Naive B cell (primary cell): ENCODE data around the gene BBOX1. TPM values are rescaled to one million over a fixed set of nuclear protein-coding genes. Genes with fewer than 3 reads are reported as not detected.

Experiments used
- ATAC-seq, 2 donors: fragments of 150-1000 bp; cut with Tn5 transposase; 2 replicates each; pipeline ENCODE4 v1.10.0; 2021; ENCODE audit warnings: low read depth in 2 of 2, mild to moderate bottlenecking in 2 of 2, moderate library complexity in 2 of 2
- DNase-seq: peaks from one replicate; pipeline ENCODE4 v3.0.0; 2022
- H3K27ac Mint-ChIP-seq, 6 donors: one replicate each; pipeline ENCODE4 v1.8.0; 2020 to 2022; ENCODE audit warnings: mild to moderate bottlenecking in 6 of 6, mixed read lengths in 6 of 6, moderate library complexity in 5 of 6, inconsistent platforms in 2 of 6
- H3K27me3 Mint-ChIP-seq, 3 donors: one replicate each; pipeline ENCODE4 v1.8.0; 2021 to 2022; ENCODE audit warnings: mixed read lengths in 3 of 3, mild to moderate bottlenecking in 1 of 3
- H3K36me3 Mint-ChIP-seq, 2 donors: one replicate each; pipeline ENCODE4 v1.8.0; 2020 to 2022; ENCODE audit warnings: mixed read lengths in 2 of 2, inconsistent platforms in 1 of 2, mild to moderate bottlenecking in 1 of 2
- H3K4me1 Mint-ChIP-seq, 3 donors: one replicate each; pipeline ENCODE4 v1.8.0; 2020 to 2022; ENCODE audit warnings: mixed read lengths in 3 of 3, inconsistent platforms in 1 of 3, mild to moderate bottlenecking in 1 of 3, moderate library complexity in 1 of 3
- H3K4me3 Mint-ChIP-seq, 8 donors: one replicate each; pipeline ENCODE4 v1.8.0; 2020 to 2022; ENCODE audit warnings: mild to moderate bottlenecking in 8 of 8, mixed read lengths in 8 of 8, moderate library complexity in 8 of 8, inconsistent platforms in 2 of 8
- H3K9me3 Mint-ChIP-seq, 7 donors: one replicate each; pipeline ENCODE4 v1.8.0; 2020 to 2022; ENCODE audit warnings: mixed read lengths in 7 of 7, mild to moderate bottlenecking in 5 of 7, inconsistent platforms in 2 of 7, moderate library complexity in 1 of 7
- polyA plus RNA-seq, 6 donors: library from polyadenylated mRNA; unstranded; fragments of 300-500 nt; fragmentation: Illumina TruSeq; gene quantifications; one replicate each; pipeline ENCODE4 v1.2.3, GENCODE V29; 2021; ENCODE audit warnings: low read depth in 6 of 6

BBOX1 gene
- polyA plus RNA-seq, 6 donors from 2014 or later, result not detected

DNA sequence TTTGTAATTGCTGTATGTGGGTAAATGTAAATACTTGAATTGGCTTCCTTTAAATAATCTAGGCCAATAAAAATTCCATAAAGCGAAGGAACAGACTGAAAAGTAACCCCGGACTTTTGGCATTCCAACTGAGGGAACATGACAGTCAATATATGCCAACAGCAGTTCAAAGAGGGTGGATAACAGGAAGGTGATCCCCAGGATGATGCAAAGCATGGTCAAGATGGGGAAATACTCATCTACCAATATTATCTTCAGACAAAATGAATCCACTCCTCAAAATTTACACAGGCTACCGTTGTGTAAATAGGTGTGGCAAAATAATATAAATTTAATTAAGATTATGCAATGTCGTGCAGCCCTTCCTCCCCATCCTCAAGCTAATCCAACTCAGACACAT, 56.9 kb downstream of the BBOX1 start:
- Mint-ChIP-seq H3K27me3 (no peaks in the 10 kb centered on the region), H3K27ac (no peak overlapping the region), H3K9me3 (peaks cover 0 to 8% (median 2%) of the 10 kb centered on the region in 7 donors), H3K4me3 (no peak overlapping the region), H3K36me3 (no peaks in the 10 kb centered on the region), H3K4me1 (no peaks in the 10 kb centered on the region)
- DNase-seq (no peak), ATAC-seq (no peak)

DNA sequence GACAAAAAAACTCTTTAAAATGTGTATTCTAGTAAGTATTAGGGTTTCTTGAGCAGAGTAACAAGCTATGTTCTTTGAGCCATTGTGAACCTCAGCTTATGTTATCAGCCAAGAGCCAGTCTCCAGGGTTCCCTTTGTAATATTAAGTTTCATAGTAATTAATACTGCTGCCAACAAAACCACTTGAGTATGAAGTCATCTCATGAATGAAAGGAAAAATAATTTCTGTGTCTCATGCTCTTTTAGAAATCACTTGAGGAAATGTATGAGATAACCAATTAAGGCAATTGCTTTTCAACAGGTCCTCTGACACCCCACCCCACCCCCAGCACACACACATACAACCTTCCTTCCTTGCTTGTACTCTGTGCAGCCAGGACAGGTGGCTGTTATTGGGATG, 59.9 kb downstream of the BBOX1 start:
- DNase-seq, result no peak
- H3K4me3 Mint-ChIP-seq, result no peak overlapping the region

GRCh38 chr11:27107548-27107947, 66.9 kb downstream of the BBOX1 start:
- DNase-seq (no peak), ATAC-seq (no peak)
- no peaks in the 10 kb centered on the region for H3K27me3 Mint-ChIP-seq
- H3K4me1 Mint-ChIP-seq, result no peaks in the 10 kb centered on the region
- no peak overlapping the region for H3K4me3 Mint-ChIP-seq
- H3K9me3 Mint-ChIP-seq, result peaks cover 0 to 8% (median 3%) of the 10 kb centered on the region in 7 donors
- H3K27ac Mint-ChIP-seq, result no peak overlapping the region
- H3K36me3 Mint-ChIP-seq, result no peaks in the 10 kb centered on the region

More for the DNA sequence above, 59.9 kb downstream of the BBOX1 start:
- peaks cover 0 to 6% (median 3%) of the 10 kb centered on the region in 7 donors for H3K9me3 Mint-ChIP-seq
- ATAC-seq, result no peak
- H3K4me1 Mint-ChIP-seq, result no peaks in the 10 kb centered on the region
- H3K36me3 Mint-ChIP-seq, result no peaks in the 10 kb centered on the region
- no peak overlapping the region for H3K27ac Mint-ChIP-seq
- no peaks in the 10 kb centered on the region for H3K27me3 Mint-ChIP-seq

DNA sequence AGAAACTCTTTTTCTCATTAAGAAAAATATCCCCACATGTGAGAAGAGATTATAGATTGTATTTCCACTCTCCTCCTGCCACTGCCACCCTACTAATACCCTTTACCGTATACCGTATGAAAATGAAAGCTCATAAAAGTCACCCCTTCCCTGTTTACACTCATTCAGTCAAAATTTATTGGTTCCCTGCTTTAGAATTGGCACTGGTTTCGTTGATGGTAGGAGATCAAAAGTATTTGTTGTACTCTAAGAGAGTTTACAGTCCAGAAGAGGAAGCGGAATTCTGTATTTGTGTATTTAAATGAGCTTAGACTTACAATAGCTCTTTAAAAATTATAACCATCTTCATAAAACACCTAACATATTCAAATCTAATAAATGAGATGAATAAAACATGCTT, 68.2 kb downstream of the BBOX1 start:
- no peak for DNase-seq
- Mint-ChIP-seq H3K4me3 (no peak overlapping the region), H3K4me1 (no peaks in the 10 kb centered on the region), H3K27me3 (no peaks in the 10 kb centered on the region), H3K36me3 (no peaks in the 10 kb centered on the region), H3K9me3 (peaks cover 0 to 10% (median 3%) of the 10 kb centered on the region in 7 donors), H3K27ac (no peak overlapping the region)
- no peak for ATAC-seq

DNA sequence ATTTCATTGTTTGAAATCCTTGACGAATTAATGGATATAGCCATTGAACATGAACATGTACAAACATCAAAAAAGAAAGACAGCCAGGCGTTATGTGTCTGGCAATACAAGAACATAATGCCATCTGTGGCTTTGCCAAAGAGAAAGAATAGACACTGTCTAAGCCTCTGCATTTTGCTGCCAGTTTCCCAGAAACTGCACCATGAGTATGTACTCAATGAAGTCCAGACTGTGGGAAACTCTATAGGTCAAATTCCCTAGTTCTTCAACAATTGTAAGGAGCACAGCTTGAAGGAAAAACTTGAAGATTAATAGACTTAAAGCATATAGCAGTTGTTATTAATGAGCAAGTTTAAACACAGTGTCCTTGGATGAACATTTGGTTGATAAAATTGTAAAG, 71.3 kb downstream of the BBOX1 start:
- Mint-ChIP-seq H3K4me3 (no peak overlapping the region), H3K27ac (no peak overlapping the region), H3K36me3 (no peaks in the 10 kb centered on the region), H3K4me1 (no peaks in the 10 kb centered on the region), H3K9me3 (peaks cover 0 to 8% (median 0%) of the 10 kb centered on the region in 7 donors), H3K27me3 (no peaks in the 10 kb centered on the region)
- DNase-seq, result no peak
- ATAC-seq, result no peak

DNA sequence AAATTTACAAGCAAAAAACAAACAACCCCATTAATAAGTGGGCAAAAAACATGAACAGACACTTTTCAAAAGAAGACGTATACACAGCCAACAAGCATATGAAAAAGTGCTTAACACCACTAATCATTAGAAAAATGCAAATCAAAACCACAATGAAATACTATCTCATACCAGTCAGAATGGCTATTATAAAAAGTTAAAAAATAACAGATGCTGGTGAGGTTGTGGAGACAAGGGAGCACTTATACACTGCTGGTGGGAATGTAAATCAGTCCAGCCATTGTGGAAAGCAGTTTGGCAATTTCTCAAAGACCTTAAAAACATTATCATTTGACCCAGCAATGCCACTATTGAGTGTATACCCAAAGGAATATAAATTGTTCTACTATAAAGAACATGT, 72.3 kb downstream of the BBOX1 start:
- H3K9me3 Mint-ChIP-seq, result peaks cover 0 to 8% (median 0%) of the 10 kb centered on the region in 7 donors
- H3K4me1 Mint-ChIP-seq, result no peaks in the 10 kb centered on the region

DNA sequence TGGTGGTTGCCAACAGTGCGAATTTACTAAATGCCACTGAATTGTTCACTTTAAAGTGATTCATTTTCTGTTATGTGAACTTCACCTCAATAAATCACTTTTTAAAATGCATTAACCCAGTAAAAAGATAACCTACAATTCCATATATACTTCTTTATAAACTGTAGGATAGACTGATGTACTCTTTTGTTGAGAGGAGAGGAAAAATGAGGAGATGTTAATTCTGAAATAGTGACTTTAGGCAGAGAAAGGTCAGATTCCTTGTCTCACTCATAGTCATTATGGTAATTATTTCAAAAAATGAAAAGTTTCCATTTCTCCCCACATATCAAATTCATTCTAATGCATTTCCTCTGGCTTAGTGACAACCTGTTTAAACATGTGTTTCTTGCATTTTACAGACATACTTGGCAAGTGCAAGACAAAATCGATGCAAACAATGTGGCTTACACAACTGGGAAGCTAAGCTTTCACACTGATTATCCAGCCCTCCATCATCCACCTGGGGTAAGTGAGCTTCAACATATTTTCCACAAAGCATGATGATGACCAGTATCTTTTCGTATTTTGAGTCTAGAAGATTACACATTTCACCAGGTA, 74.5 kb downstream of the BBOX1 start:
- no peak overlapping the region for H3K27ac Mint-ChIP-seq

More for the DNA sequence above, 72.3 kb downstream of the BBOX1 start:
- H3K27me3 Mint-ChIP-seq, result no peaks in the 10 kb centered on the region
- no peak overlapping the region for H3K4me3 Mint-ChIP-seq
- no peak overlapping the region for H3K27ac Mint-ChIP-seq
- ATAC-seq (no peak), DNase-seq (no peak)
- no peaks in the 10 kb centered on the region for H3K36me3 Mint-ChIP-seq

DNA sequence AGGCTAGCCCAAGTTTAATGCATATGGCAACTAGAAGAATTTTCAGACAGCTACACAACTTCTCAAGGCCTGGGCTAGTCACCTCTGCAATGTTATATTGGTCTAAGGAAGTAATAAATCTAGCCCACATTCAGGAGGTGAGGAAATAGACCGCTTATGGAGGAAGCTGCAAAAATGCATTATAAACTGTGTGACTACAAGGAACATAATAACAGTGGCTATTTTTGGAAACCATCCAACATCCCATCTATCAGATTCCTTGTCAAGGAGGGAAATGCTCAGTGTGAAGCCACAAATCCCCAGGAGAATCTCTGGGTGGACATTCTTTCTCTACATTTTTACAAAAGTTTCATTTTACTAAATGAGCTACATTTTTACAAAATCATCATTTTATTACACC, 76.1 kb downstream of the BBOX1 start:
- Mint-ChIP-seq H3K9me3 (peaks cover 0 to 2% (median 0%) of the 10 kb centered on the region in 7 donors), H3K4me1 (no peaks in the 10 kb centered on the region), H3K27me3 (no peaks in the 10 kb centered on the region), H3K4me3 (no peak overlapping the region), H3K27ac (no peak overlapping the region), H3K36me3 (no peaks in the 10 kb centered on the region)
- no peak for DNase-seq
- no peak for ATAC-seq

More for the DNA sequence above, 74.5 kb downstream of the BBOX1 start:
- H3K9me3 Mint-ChIP-seq, result peaks cover 0 to 5% (median 0%) of the 10 kb centered on the region in 7 donors
- H3K27me3 Mint-ChIP-seq, result no peaks in the 10 kb centered on the region
- H3K36me3 Mint-ChIP-seq, result no peaks in the 10 kb centered on the region
- ATAC-seq (no peak), DNase-seq (no peak)
- H3K4me3 Mint-ChIP-seq, result no peak overlapping the region
- H3K4me1 Mint-ChIP-seq, result no peaks in the 10 kb centered on the region

GRCh38 chr11:27118371-27118770, 77.8 kb downstream of the BBOX1 start:
- peaks cover 0 to 2% (median 0%) of the 10 kb centered on the region in 7 donors for H3K9me3 Mint-ChIP-seq
- no peak overlapping the region for H3K4me3 Mint-ChIP-seq
- no peak overlapping the region for H3K27ac Mint-ChIP-seq
- DNase-seq (no peak), ATAC-seq (no peak)
- no peaks in the 10 kb centered on the region for H3K27me3 Mint-ChIP-seq
- no peaks in the 10 kb centered on the region for H3K36me3 Mint-ChIP-seq
- no peaks in the 10 kb centered on the region for H3K4me1 Mint-ChIP-seq

DNA sequence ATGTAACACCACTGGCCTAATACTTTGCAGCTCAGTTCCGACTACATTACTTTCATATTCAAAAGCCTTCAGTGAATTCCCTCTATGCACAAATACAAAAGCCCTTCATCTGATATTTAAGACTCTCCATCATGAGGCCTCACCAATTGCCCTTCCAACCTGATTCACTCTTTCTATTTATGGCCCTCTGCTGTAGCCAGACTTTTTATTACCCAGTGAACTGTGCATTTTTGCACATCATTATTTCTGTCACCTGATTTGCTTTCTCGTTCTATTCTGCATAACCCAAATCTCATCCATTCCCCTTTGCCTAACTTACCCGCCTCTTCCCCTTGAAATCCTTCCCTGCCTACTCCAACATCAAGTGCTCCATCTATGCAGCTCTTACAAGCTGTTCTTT, 78.3 kb downstream of the BBOX1 start:
- H3K4me3 Mint-ChIP-seq, result no peak overlapping the region
- H3K4me1 Mint-ChIP-seq, result no peaks in the 10 kb centered on the region
- no peak overlapping the region for H3K27ac Mint-ChIP-seq
- DNase-seq, result no peak
- no peaks in the 10 kb centered on the region for H3K36me3 Mint-ChIP-seq
- no peak for ATAC-seq
- no peaks in the 10 kb centered on the region for H3K27me3 Mint-ChIP-seq
- H3K9me3 Mint-ChIP-seq, result peaks cover 0 to 2% (median 0%) of the 10 kb centered on the region in 7 donors

DNA sequence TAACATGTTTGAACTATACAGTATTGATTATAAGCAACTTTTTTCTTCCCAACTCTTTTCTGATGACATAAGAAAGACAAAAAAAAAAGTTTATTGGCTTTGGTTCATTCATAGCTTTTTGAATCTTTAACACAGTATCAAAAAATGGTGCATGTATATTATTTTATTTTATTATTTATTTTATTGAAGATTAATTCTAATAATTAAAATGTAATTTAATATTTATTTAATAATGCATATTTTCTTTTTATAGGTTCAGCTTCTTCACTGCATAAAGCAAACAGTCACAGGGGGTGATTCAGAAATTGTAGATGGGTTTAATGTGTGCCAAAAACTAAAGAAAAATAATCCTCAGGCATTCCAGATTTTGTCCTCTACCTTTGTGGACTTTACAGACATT, 78.8 kb downstream of the BBOX1 start:
- DNase-seq (no peak), ATAC-seq (no peak)
- H3K27me3 Mint-ChIP-seq, result no peaks in the 10 kb centered on the region
- H3K36me3 Mint-ChIP-seq, result no peaks in the 10 kb centered on the region
- H3K9me3 Mint-ChIP-seq, result peaks cover 0 to 2% (median 0%) of the 10 kb centered on the region in 7 donors
- H3K4me3 Mint-ChIP-seq, result no peak overlapping the region
- H3K27ac Mint-ChIP-seq, result no peak overlapping the region
- no peaks in the 10 kb centered on the region for H3K4me1 Mint-ChIP-seq

GRCh38 chr11:27120211-27120610, 79.6 kb downstream of the BBOX1 start:
- no peak overlapping the region for H3K27ac Mint-ChIP-seq
- peaks cover 0 to 2% (median 0%) of the 10 kb centered on the region in 7 donors for H3K9me3 Mint-ChIP-seq
- no peak overlapping the region for H3K4me3 Mint-ChIP-seq
- ATAC-seq (no peak), DNase-seq (no peak)
- no peaks in the 10 kb centered on the region for H3K27me3 Mint-ChIP-seq
- no peaks in the 10 kb centered on the region for H3K36me3 Mint-ChIP-seq
- H3K4me1 Mint-ChIP-seq, result no peaks in the 10 kb centered on the region

DNA sequence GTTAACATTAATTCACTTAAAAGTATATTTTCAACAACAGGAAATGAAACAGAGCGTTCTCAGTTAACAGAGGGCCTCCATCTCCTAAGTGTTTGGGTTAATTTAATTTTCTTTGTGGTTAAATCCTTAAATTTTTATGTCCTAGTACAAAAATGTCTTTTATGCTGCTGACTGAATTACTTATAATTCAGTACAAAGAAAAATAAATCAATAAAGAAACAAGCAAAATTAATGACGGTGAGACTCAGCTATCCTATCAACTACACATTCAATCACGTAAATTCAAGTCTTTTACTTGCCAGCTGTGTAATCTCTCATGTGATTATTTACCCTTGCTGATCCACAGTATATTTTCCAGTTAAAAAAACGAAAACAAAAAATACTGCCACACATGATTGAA, 81.4 kb downstream of the BBOX1 start:
- Mint-ChIP-seq H3K27ac (no peak overlapping the region), H3K9me3 (peaks cover 0 to 2% (median 0%) of the 10 kb centered on the region in 7 donors), H3K4me3 (no peak overlapping the region), H3K4me1 (no peaks in the 10 kb centered on the region), H3K36me3 (no peaks in the 10 kb centered on the region), H3K27me3 (no peaks in the 10 kb centered on the region)
- ATAC-seq (no peak), DNase-seq (no peak)

DNA sequence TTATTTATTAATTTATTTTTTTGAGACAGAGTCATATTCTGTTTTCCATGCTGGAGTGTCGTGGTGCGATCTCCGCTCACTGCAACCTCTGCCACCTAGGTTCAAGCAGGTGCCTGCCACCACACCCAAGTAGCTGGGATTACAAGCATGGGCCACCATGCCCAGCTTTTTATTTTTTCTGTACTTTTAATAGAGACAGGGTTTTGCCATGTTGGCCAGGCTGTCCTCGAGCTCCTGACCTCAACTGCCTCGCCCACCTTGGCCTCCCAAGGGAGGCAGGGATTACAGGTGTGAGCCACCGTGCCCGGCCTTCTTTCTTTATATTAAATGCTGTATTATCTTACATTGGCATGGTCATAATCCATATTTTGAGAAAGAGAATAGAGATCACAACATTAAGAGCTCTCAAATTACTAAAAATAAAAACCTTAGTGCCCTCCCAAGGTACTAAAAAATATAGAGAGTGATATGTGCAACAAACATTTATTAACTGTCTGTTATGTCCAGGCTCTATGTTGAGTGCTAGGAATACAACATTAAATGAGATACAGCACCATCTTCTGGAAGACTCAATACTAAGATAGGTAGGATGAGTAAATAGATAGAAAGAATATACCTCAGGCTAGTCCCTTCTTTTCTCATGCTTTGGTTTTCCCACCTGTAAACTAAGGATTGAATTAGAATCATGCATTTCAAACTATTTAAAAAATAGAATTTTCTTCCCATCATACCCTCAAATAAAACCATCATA, 84.1 kb downstream of the BBOX1 start:
- Mint-ChIP-seq H3K9me3 (peaks cover 0 to 8% (median 2%) of the 10 kb centered on the region in 7 donors), H3K27me3 (no peaks in the 10 kb centered on the region), H3K4me1 (no peaks in the 10 kb centered on the region), H3K4me3 (no peak overlapping the region), H3K27ac (no peak overlapping the region), H3K36me3 (no peaks in the 10 kb centered on the region)
- DNase-seq, result no peak
- no peak for ATAC-seq
